IMR-90 (cell line): ENCODE measurements around the gene ENOX2. TPM values are rescaled to one million over a fixed set of nuclear protein-coding genes. Genes with fewer than 3 reads are reported as not detected.

ENCODE experiments used
- ATAC-seq: fragments of 200-7000 bp; cut with Tn5 transposase; 2 replicates; pipeline ENCODE4 v1.9.1; 2020; ENCODE audit warnings: low read depth, mild to moderate bottlenecking, moderate library complexity
- BruUV-seq: library from RNA; stranded (reverse); fragments of 400-500 nt; replicated peaks from 2 replicates; lab custom pipeline; 2021; lab: Mats Ljungman, UMichigan
- CTCF ChIA-PET: fragments of 300-600 bp; formaldehyde crosslinking; extraction: SDS; loops from one replicate; lab custom pipeline; 2021; ENCODE audit warnings: antibody characterized with exemption; lab: Yijun Ruan, JAX
- POLR2A ChIA-PET: fragments of 300-600 bp; sonication (Branson Sonifier 250); formaldehyde crosslinking; loops from one replicate; lab custom pipeline; 2022; ENCODE audit warnings: antibody characterized with exemption; ENCODE audit not compliant: unreplicated experiment; lab: Charles Lee
- DNase-seq: peaks from one replicate; pipeline ENCODE4 v3.0.0; 2013
- H2AFZ ChIP-seq: replicated peaks from 2 replicates; pipeline ENCODE3; 2013; ENCODE audit warnings: low read length, mild to moderate bottlenecking; ENCODE audit not compliant: poor library complexity
- H2AK5ac ChIP-seq: 2 replicates; pipeline ENCODE4 v1.6.1; 2013; ENCODE audit warnings: low read depth, low read length, inconsistent platforms
- H2AK9ac ChIP-seq: replicated peaks from 2 replicates; pipeline ENCODE3; 2013; ENCODE audit warnings: mild to moderate bottlenecking, low read depth, low read length, moderate library complexity; ENCODE audit not compliant: poor library complexity
- H2BK120ac ChIP-seq: 2 replicates; pipeline ENCODE4 v1.6.1; 2013; ENCODE audit warnings: low read depth, low read length, inconsistent platforms
- H2BK15ac ChIP-seq: 3 replicates; pipeline ENCODE4 v1.6.1; 2013; ENCODE audit warnings: low read depth, low read length, inconsistent platforms
- H2BK20ac ChIP-seq: 2 replicates; pipeline ENCODE4 v1.6.1; 2013; ENCODE audit warnings: low read depth, mild to moderate bottlenecking, inconsistent platforms, low read length, moderate library complexity
- H2BK5ac ChIP-seq: 2 replicates; pipeline ENCODE4 v1.6.1; 2013; ENCODE audit warnings: mild to moderate bottlenecking, low read depth, low read length, inconsistent platforms; ENCODE audit not compliant: poor library complexity, severe bottlenecking
- H3K14ac ChIP-seq: replicated peaks from 2 replicates; pipeline ENCODE4 v1.6.1; 2013; ENCODE audit warnings: low read depth, low read length, inconsistent platforms
- H3K18ac ChIP-seq: 2 replicates; pipeline ENCODE4 v1.6.1; 2013; ENCODE audit warnings: low read depth, low read length, control low read depth
- H3K23ac ChIP-seq: 2 replicates; pipeline ENCODE4 v1.6.1; 2013; ENCODE audit warnings: low read depth, low read length, inconsistent platforms
- H3K27ac ChIP-seq: 2 replicates; pipeline ENCODE4 v1.5.1; 2013; ENCODE audit warnings: mild to moderate bottlenecking, control low read depth, low read length; ENCODE audit not compliant: insufficient read depth
- H3K27me3 ChIP-seq: 2 replicates; pipeline ENCODE4 v1.6.1; 2013; ENCODE audit warnings: low read length; ENCODE audit not compliant: control insufficient read depth, insufficient read depth
- H3K36me3 ChIP-seq: 2 replicates; pipeline ENCODE4 v1.6.1; 2013; ENCODE audit warnings: low read length, mixed read lengths; ENCODE audit not compliant: control insufficient read depth, insufficient read depth
- H3K4ac ChIP-seq: 2 replicates; pipeline ENCODE4 v1.6.1; 2013; ENCODE audit warnings: low read depth, low read length, inconsistent platforms
- H3K4me1 ChIP-seq: 2 replicates; pipeline ENCODE4 v1.6.1; 2013; ENCODE audit warnings: low read length, mixed read lengths; ENCODE audit not compliant: control insufficient read depth, insufficient read depth
- H3K4me2 ChIP-seq: 2 replicates; pipeline ENCODE4 v1.6.1; 2013; ENCODE audit warnings: low read depth, mild to moderate bottlenecking, control low read depth, low read length, moderate library complexity
- H3K4me3 ChIP-seq: 2 replicates; pipeline ENCODE4 v1.5.1; 2013; ENCODE audit warnings: low read depth, mild to moderate bottlenecking, control low read depth, low read length, moderate library complexity; ENCODE audit not compliant: insufficient read depth
- H3K56ac ChIP-seq: 2 replicates; pipeline ENCODE4 v1.6.1; 2013; ENCODE audit warnings: low read length, inconsistent platforms; ENCODE audit not compliant: insufficient read depth; ENCODE audit errors: extremely low read depth
- H3K79me1 ChIP-seq, 2 experiments: 2 replicates each; pipeline ENCODE4 v1.6.1; 2013; ENCODE audit warnings: low read length in 2 of 2, inconsistent platforms in 1 of 2, low read depth in 1 of 2
- H3K9ac ChIP-seq: 2 replicates; pipeline ENCODE4 v1.6.1; 2013; ENCODE audit warnings: low read depth, low read length, control low read depth
- H3K9me1 ChIP-seq: 2 replicates; pipeline ENCODE4 v1.6.1; 2013; ENCODE audit warnings: low read length, inconsistent platforms; ENCODE audit not compliant: insufficient read depth
- H3K9me3 ChIP-seq: 2 replicates; pipeline ENCODE4 v1.6.1; 2013; ENCODE audit warnings: low read length; ENCODE audit not compliant: control insufficient read depth, insufficient read depth
- H4K20me1 ChIP-seq: 2 replicates; pipeline ENCODE4 v1.6.1; 2013; ENCODE audit warnings: low read length, inconsistent platforms; ENCODE audit not compliant: insufficient read depth
- H4K5ac ChIP-seq: 2 replicates; pipeline ENCODE4 v1.6.1; 2013; ENCODE audit warnings: mild to moderate bottlenecking, low read depth, low read length, control low read depth
- H4K8ac ChIP-seq, 2 experiments: 2 replicates each; pipeline ENCODE4 v1.6.1; 2013; ENCODE audit warnings: low read depth in 2 of 2, low read length in 2 of 2, control low read depth in 1 of 2, inconsistent platforms in 1 of 2
- H4K91ac ChIP-seq: 2 replicates; pipeline ENCODE4 v1.6.1; 2013; ENCODE audit warnings: low read depth, low read length, inconsistent platforms; ENCODE audit not compliant: insufficient read depth
- BHLHE40 ChIP-seq: fragments of 150-350 bp; IDR thresholded peaks from 2 replicates; pipeline ENCODE4 v1.6.1; 2016; ENCODE audit warnings: mild to moderate bottlenecking, low read depth, low read length
- MAFK ChIP-seq: IDR thresholded peaks from 2 replicates; pipeline ENCODE4 v1.6.1; 2012; ENCODE audit warnings: low read depth, low read length, improper control_type of control experiment
- dilution Hi-C: fragments of 300-500 bp; cut with HindIII; formaldehyde crosslinking; loops from one replicate; pipeline ENCODE4 v1.14.3; 2018; ENCODE audit warnings: low sequenced_read_pairs; ENCODE audit not compliant: unreplicated experiment
- in situ Hi-C: fragments of 300-500 bp; cut with MboI; formaldehyde crosslinking; loops from 3 replicates; pipeline ENCODE4 v1.14.3; 2019; ENCODE audit warnings: low sequenced_read_pairs, inconsistent platforms, mixed read lengths
- intact Hi-C: fragments of 100-400 bp; cut with micrococcal nuclease; formaldehyde crosslinking; loops from 2 replicates; pipeline ENCODE4 v1.10.0; 2022
- polyA plus RNA-seq, 3 experiments: library from polyadenylated mRNA; depleted of rRNA; stranded (reverse); fragments of >200 nt; gene quantifications; 2 replicates each; pipeline ENCODE4 v1.2.3, GENCODE V29; 2012; ENCODE audit warnings: low replicate concordance in 1 of 3
- total RNA-seq: library from RNA; depleted of rRNA; stranded (reverse); fragments of >200 nt; gene quantifications from 2 replicates; pipeline ENCODE4 v1.2.3, GENCODE V29; 2012

Gene ENOX2
- total and polyA plus RNA-seq, 2 of the 4 experiments (the other 2 are of a cell fraction): 6.3 to 11.8 TPM

- H3K9me3 ChIP-seq: no peaks in the 10 kb centered on the region
- no peak overlapping the region for H4K8ac ChIP-seq
- no peak overlapping the region for H2BK15ac ChIP-seq
- ChIA-PET CTCF (no interaction called here), POLR2A (no interaction called here)
- intact Hi-C loops (no loop called here), in situ Hi-C loops (no loop called here), dilution Hi-C loops (no loop called here)
- no peak overlapping the region for H4K91ac ChIP-seq
- ATAC-seq (no peak), DNase-seq (no peak)
- no peak overlapping the region for H3K27ac ChIP-seq
- no peak overlapping the region for H3K23ac ChIP-seq
- H2BK120ac ChIP-seq: no peak overlapping the region
- H4K20me1 ChIP-seq: no peaks in the 10 kb centered on the region
- no peak overlapping the region for H3K56ac ChIP-seq
- H3K18ac ChIP-seq: no peak overlapping the region
- no peak overlapping the region for H3K14ac ChIP-seq
- no peak overlapping the region for H4K5ac ChIP-seq
- BruUV-seq: no TSS peak
- TF ChIP-seq MAFK (peak; percentile 35; the same call in 1 of the 2 replicates), BHLHE40 (no peak)
- H3K36me3 ChIP-seq: no peaks in the 10 kb centered on the region
- no peak overlapping the region for H3K4me2 ChIP-seq
- no peaks in the 10 kb centered on the region; the same call in 1 of the 2 replicates for H3K27me3 ChIP-seq
- H2AFZ ChIP-seq: no peak overlapping the region
- no peak overlapping the region for H2BK20ac ChIP-seq
- no peak overlapping the region for H2BK5ac ChIP-seq
- no peak overlapping the region for H3K4ac ChIP-seq
- H2AK9ac ChIP-seq: no peak overlapping the region
- H3K4me3 ChIP-seq: no peak overlapping the region
- no peaks in the 10 kb centered on the region for H3K4me1 ChIP-seq
- H3K79me1 ChIP-seq: no peaks in the 10 kb centered on the region
- no peak overlapping the region for H3K9ac ChIP-seq
- H3K9me1 ChIP-seq: no peaks in the 10 kb centered on the region; the same call in 1 of the 2 replicates
- no peak overlapping the region for H2AK5ac ChIP-seq
Observed at GRCh38 chrX:130884627-130885026, 18.4 kb downstream of the ENOX2 start.
